ENCODE data around the gene PSMC3. TPM values are rescaled to one million over a fixed set of nuclear protein-coding genes. Genes with fewer than 3 reads are reported as not detected.

PSMC3 gene
- total RNA-seq, 1 donor from 2014 or later = 79.4 TPM

DNA sequence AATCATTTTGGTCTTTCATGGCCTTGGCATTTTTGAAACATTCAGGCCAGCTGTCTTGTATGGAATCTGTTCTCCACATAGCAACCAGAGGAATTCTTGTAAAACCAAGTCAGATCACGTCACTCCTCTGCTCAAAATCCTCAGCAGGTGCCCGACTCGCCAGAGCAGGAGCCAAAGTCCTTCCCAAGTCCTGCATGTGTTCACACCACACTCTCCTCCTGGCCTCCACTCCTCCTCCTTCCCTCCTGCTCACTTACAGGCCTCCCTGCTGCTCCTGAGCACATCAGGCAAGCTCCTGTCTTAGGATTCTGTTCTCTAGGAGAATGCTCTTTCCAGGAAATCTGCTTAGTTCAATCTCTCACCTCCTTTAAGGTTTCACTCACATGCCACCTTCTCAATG is 6.9 kb upstream of the PSMC3 start:
- Histone ChIP-seq H3K27ac (no peak overlapping the region), H3K9me3 (no peaks in the 10 kb centered on the region), H3K4me1 (no peaks in the 10 kb centered on the region), H3K36me3 (no peaks in the 10 kb centered on the region), H3K4me3 (no peak overlapping the region), H3K27me3 (no peaks in the 10 kb centered on the region)
- TF ChIP-seq, protein P1, sequence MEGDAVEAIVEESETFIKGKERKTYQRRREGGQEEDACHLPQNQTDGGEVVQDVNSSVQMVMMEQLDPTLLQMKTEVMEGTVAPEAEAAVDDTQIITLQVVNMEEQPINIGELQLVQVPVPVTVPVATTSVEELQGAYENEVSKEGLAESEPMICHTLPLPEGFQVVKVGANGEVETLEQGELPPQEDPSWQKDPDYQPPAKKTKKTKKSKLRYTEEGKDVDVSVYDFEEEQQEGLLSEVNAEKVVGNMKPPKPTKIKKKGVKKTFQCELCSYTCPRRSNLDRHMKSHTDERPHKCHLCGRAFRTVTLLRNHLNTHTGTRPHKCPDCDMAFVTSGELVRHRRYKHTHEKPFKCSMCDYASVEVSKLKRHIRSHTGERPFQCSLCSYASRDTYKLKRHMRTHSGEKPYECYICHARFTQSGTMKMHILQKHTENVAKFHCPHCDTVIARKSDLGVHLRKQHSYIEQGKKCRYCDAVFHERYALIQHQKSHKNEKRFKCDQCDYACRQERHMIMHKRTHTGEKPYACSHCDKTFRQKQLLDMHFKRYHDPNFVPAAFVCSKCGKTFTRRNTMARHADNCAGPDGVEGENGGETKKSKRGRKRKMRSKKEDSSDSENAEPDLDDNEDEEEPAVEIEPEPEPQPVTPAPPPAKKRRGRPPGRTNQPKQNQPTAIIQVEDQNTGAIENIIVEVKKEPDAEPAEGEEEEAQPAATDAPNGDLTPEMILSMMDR (IDR thresholded peaks at IDR 0.05) = no peak
- ATAC-seq (no peak), DNase-seq (no peak)
- intact Hi-C loops (cut with DNase I) = no loop called here

DNA sequence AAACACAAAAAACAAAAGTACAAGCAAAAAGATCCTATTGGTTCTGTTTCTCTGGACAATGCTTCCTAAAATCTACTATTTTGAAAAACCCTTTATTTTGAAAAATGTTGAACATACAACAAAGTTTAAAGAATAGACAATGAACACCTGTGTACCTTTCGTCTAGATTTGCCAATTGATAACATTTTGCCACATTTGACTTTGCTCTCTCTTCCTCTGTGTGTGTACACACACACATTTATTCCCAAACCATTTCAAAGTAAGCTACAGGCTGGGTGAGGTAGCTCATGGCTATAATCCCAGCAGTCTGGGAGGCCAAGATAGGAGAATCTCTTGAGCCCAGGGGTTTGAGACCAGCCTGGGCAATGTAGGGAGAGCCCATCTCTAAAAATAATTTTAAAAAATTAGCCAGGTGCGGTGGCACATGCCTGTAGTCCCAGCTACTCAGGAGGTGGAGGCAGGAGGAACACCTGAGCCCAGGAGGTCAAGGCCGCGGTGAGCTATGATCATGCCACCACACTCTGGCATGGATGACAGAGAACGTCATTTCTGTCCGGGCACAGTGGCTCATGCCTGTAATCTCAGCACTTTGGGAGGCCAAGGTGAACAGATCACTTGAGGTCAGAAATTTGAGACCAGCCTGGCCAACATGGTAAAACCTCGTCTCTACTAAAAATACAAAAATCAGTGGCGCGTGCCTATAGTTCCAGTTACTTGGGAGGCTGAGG is 5.3 kb upstream of the PSMC3 start:
- no peak for ATAC-seq
- Histone ChIP-seq H3K4me3 (no peak overlapping the region), H3K27ac (no peak overlapping the region), H3K36me3 (no peaks in the 10 kb centered on the region), H3K9me3 (no peaks in the 10 kb centered on the region), H3K27me3 (no peaks in the 10 kb centered on the region), H3K4me1 (no peaks in the 10 kb centered on the region)
- intact Hi-C loops (cut with DNase I) = no loop called here
- no peak for DNase-seq
- TF ChIP-seq, protein P1 (IDR thresholded peaks at IDR 0.05) = no peak

DNA sequence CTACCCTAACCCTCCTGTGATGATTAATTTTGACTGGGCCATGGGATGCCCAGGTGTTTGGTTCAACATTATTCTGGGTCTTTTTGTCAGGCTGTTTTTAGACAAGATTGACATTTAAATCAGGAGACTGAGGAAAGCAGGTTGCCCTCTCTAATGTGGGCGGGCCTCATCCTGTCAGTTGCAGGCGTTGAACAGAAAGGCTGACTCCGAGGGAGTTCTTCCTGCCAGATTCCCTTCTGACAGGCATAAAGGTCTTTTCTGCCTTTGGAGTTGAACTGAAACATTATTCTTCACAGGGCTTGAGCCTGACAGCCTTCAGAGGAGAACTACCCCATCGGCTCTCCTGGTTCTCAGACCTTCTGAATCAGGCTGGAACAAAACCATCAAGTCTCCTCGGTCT is 4.3 kb upstream of the PSMC3 start:
- intact Hi-C loops (cut with DNase I) = no loop called here
- H3K27me3 ChIP-seq = no peaks in the 10 kb centered on the region

DNA sequence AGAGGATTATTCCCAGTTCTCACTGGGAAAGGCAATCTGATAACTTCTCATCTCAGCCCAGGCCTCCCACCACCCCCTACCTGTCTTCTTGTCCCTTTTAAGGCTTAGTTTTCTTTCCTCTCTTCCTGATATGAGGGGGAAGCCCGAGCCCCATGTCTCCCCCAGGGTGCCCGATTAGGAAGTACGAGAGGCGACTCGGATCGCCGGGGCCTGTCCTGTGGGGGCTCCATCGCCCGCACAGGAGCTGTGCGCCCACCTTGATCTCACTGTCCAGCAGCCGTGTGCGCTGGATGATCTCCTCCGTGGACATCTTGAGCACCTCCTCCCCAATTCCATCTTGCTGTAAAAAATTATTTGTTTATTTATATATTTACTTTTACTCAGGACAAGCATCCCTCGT is 628 bp downstream of the PSMC3 start:
- no peaks in the 10 kb centered on the region for H3K9me3 ChIP-seq
- DNase-seq = no peak
- peak overlapping the region; percentile 98 for H3K4me3 ChIP-seq
- TF ChIP-seq, protein P1 (IDR thresholded peaks at IDR 0.05) = no peak
- ATAC-seq = no peak
- peaks cover 43% of the 10 kb centered on the region for H3K36me3 ChIP-seq
- H3K27me3 ChIP-seq = no peaks in the 10 kb centered on the region
- H3K27ac ChIP-seq = peak overlapping the region; percentile 96
- H3K4me1 ChIP-seq = peaks cover 12% of the 10 kb centered on the region
- intact Hi-C loops (cut with DNase I) = no loop called here

More for the DNA sequence above, 4.3 kb upstream of the PSMC3 start:
- Histone ChIP-seq H3K27ac (no peak overlapping the region), H3K4me1 (peaks cover 2% of the 10 kb centered on the region), H3K4me3 (no peak overlapping the region), H3K36me3 (no peaks in the 10 kb centered on the region), H3K9me3 (no peaks in the 10 kb centered on the region)
- TF ChIP-seq, protein P1 (IDR thresholded peaks at IDR 0.05) = no peak
- DNase-seq (no peak), ATAC-seq (no peak)

DNA sequence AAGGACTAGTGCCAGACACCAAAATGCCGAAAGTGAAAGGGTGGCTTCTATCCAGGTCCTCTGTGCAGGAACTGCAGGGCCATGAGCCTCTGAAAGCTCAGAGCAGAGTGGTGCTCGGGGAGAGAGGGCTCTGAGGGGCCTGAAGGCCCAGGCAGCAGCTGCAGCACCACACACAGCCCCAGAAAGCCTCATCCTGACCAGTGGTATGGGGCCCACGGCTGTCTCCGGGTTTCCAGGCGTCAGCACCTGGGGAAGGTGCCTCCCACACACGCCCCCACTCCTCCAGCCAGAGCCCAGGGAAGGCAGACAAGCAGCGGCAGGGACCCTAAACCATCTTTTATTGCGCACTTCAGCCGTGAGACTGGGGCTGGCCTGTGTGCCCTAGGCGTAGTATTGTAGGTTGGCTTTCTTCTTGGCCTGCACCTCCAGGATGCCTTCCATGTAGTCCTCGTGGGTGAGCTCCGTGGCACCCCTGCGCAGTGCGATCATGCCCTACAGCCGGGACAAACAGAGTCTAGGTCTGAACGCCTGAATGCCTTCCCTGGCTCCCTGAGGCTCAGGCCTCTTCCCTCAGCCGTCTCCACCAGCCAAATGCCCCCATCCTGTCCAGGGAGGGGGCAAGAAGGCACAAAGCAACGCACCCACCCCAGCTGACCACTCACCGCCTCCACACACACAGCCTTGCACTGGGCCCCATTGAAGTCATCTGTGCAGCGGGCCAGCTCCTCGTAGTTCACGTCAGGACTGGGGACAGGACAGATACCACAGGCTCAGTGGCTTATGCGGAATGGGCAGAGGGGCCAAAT is 7.6 kb downstream of the PSMC3 start:
- intact Hi-C loops (cut with DNase I) = no loop called here
- TF ChIP-seq, protein P1 (IDR thresholded peaks at IDR 0.05) = no peak
- no peaks in the 10 kb centered on the region for H3K9me3 ChIP-seq
- DNase-seq = no peak
- peaks cover 87% of the 10 kb centered on the region for H3K36me3 ChIP-seq
- no peak overlapping the region for H3K4me3 ChIP-seq
- no peak overlapping the region for H3K27ac ChIP-seq
- H3K27me3 ChIP-seq = no peaks in the 10 kb centered on the region
- no peak for ATAC-seq
- H3K4me1 ChIP-seq = peaks cover 29% of the 10 kb centered on the region

All from upper lobe of right lung (tissue), 1 donor.